CD4-positive, CD25-positive, alpha-beta regulatory T cell (primary cell): ENCODE measurements around the gene ME1. TPM values are rescaled to one million over a fixed set of nuclear protein-coding genes. Genes with fewer than 3 reads are reported as not detected.

Experiments
- ATAC-seq, 2 donors: fragments of 150-1000 bp; cut with Tn5 transposase; one replicate each; pipeline ENCODE4 v1.10.0; 2021; ENCODE audit warnings: low read depth in 2 of 2, moderate number of reproducible peaks in 2 of 2, moderate library complexity in 1 of 2
- DNase-seq, 3 donors: peaks; one replicate each; pipeline versions ENCODE4 v3.0.0 to v3.0.0-alpha.2; 2012 to 2022; ENCODE audit warnings: mixed read lengths in 1 of 3
- H3K27ac ChIP-seq: one replicate; pipeline ENCODE4 v1.7.0; 2013; ENCODE audit warnings: mild to moderate bottlenecking, low read length; ENCODE audit not compliant: insufficient read depth, poor library complexity, severe bottlenecking
- H3K27me3 ChIP-seq: one replicate; pipeline ENCODE4 v1.7.0; 2013; ENCODE audit warnings: low read length; ENCODE audit not compliant: control insufficient read depth, insufficient read depth
- H3K36me3 ChIP-seq: one replicate; pipeline ENCODE4 v1.7.0; 2013; ENCODE audit warnings: mild to moderate bottlenecking, low read length, moderate library complexity; ENCODE audit not compliant: control insufficient read depth, insufficient read depth
- H3K4me1 ChIP-seq: 2 replicates; pipeline ENCODE4 v1.7.0; 2013; ENCODE audit warnings: mild to moderate bottlenecking, low read length; ENCODE audit not compliant: insufficient read depth, control insufficient read depth, poor library complexity, severe bottlenecking
- H3K4me3 ChIP-seq: one replicate; pipeline ENCODE4 v1.7.0; 2013; ENCODE audit warnings: low read depth, mild to moderate bottlenecking, low read length, moderate library complexity
- H3K9me3 ChIP-seq, 2 experiments: 1 replicate in 1 of 2; 2 replicates in 1 of 2; pipeline ENCODE4 v1.7.0; 2013; ENCODE audit warnings: low read length in 2 of 2, mild to moderate bottlenecking in 1 of 2, moderate library complexity in 1 of 2; ENCODE audit not compliant: control insufficient read depth in 2 of 2
- H3K27ac Mint-ChIP-seq, 3 donors: one replicate each; pipeline ENCODE4 v1.8.0; 2020 to 2022; ENCODE audit warnings: mild to moderate bottlenecking in 3 of 3, mixed read lengths in 3 of 3, moderate library complexity in 2 of 3
- H3K27me3 Mint-ChIP-seq: one replicate; pipeline ENCODE4 v1.8.0; 2022; ENCODE audit warnings: mild to moderate bottlenecking, mixed read lengths
- H3K36me3 Mint-ChIP-seq: one replicate; pipeline ENCODE4 v1.8.0; 2020; ENCODE audit warnings: mixed read lengths
- H3K4me1 Mint-ChIP-seq, 4 donors: one replicate each; pipeline ENCODE4 v1.8.0; 2020 to 2022; ENCODE audit warnings: mixed read lengths in 4 of 4, mild to moderate bottlenecking in 1 of 4
- H3K4me3 Mint-ChIP-seq, 4 donors: one replicate each; pipeline ENCODE4 v1.8.0; 2020 to 2022; ENCODE audit warnings: mild to moderate bottlenecking in 4 of 4, mixed read lengths in 4 of 4, moderate library complexity in 3 of 4
- H3K9me3 Mint-ChIP-seq, 7 donors: one replicate each; pipeline ENCODE4 v1.8.0; 2020 to 2022; ENCODE audit warnings: mixed read lengths in 7 of 7, mild to moderate bottlenecking in 3 of 7, moderate library complexity in 2 of 7
- polyA plus RNA-seq, 4 donors: library from polyadenylated mRNA; unstranded; fragments of 300-500 nt; fragmentation: Illumina TruSeq; gene quantifications; one replicate each; pipeline ENCODE4 v1.2.3, GENCODE V29; 2021
- total RNA-seq: library from RNA; stranded (reverse); gene quantifications from one replicate; pipeline ENCODE4 v1.2.3, GENCODE V29; 2022

ME1 gene
- total and polyA plus RNA-seq, 5 donors from 2014 or later = not detected

DNA sequence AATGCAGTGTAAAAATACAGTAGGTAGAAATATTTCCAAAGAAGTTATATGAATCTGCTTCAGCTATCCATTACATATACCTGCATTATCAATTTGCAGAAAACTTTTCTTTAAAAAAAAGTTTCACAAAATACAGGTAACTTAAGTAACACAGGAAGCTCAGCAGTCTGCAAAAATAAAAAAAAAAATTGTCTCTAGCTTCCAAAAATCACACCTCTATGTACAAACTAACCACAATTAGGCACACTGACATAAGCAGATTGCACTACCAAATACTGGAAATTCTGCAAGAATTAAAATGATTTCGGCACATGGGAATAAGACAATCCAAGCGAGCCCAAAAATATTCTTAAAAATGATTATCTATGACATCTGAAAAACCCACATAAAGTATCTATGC, 41.2 kb downstream of the ME1 start:
- H3K4me3 Mint-ChIP-seq = no peak overlapping the region
- Histone ChIP-seq H3K9me3 (no peaks in the 10 kb centered on the region), H3K36me3 (no peaks in the 10 kb centered on the region), H3K4me3 (no peak overlapping the region), H3K27ac (no peak overlapping the region), H3K4me1 (no peaks in the 10 kb centered on the region), H3K27me3 (no peaks in the 10 kb centered on the region)
- no peaks in the 10 kb centered on the region for H3K36me3 Mint-ChIP-seq
- ATAC-seq (no peak), DNase-seq (no peak)
- H3K4me1 Mint-ChIP-seq = no peaks in the 10 kb centered on the region
- no peak overlapping the region for H3K27ac Mint-ChIP-seq
- H3K27me3 Mint-ChIP-seq = no peaks in the 10 kb centered on the region
- H3K9me3 Mint-ChIP-seq = peaks cover 0 to 2% (median 0%) of the 10 kb centered on the region in 7 donors

- no peak overlapping the region for H3K27ac Mint-ChIP-seq
These were observed 45.4 kb downstream of the ME1 start for GRCh38 chr6:83385473-83385872.

DNA sequence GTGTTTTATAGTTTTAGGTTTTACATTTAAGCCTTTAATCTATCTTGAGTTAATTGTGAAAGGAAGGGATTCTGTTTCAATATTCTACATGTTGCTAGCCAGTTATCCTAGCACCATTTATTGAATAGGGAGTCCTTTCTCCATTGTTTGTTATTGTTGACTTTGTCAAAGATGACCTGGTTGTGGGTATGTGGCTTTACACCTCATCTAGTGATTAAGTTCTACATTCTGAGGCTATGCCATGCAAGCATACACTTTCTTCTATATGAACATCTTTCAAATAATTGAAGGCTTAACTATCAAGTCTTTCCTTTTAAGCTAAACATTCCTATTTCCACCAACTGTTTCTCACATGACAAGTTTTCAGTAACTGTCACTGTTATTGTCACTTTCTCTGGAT, 46.1 kb downstream of the ME1 start:
- Histone ChIP-seq H3K9me3 (no peaks in the 10 kb centered on the region), H3K36me3 (no peaks in the 10 kb centered on the region), H3K4me1 (no peaks in the 10 kb centered on the region), H3K27ac (no peak overlapping the region), H3K27me3 (no peaks in the 10 kb centered on the region), H3K4me3 (no peak overlapping the region)
- Mint-ChIP-seq H3K4me1 (no peaks in the 10 kb centered on the region), H3K27ac (no peak overlapping the region), H3K4me3 (no peak overlapping the region), H3K9me3 (no peaks in the 10 kb centered on the region), H3K36me3 (no peaks in the 10 kb centered on the region), H3K27me3 (no peaks in the 10 kb centered on the region)
- no peak for ATAC-seq
- DNase-seq = no peak

More at GRCh38 chr6:83385473-83385872, 45.4 kb downstream of the ME1 start:
- H3K4me3 ChIP-seq = no peak overlapping the region
- Mint-ChIP-seq H3K4me1 (no peaks in the 10 kb centered on the region), H3K9me3 (no peaks in the 10 kb centered on the region), H3K27me3 (no peaks in the 10 kb centered on the region), H3K36me3 (no peaks in the 10 kb centered on the region), H3K4me3 (no peak overlapping the region)
- no peak for ATAC-seq
- H3K27me3 ChIP-seq = no peaks in the 10 kb centered on the region
- no peak overlapping the region for H3K27ac ChIP-seq
- no peaks in the 10 kb centered on the region for H3K4me1 ChIP-seq
- H3K9me3 ChIP-seq = no peaks in the 10 kb centered on the region
- no peaks in the 10 kb centered on the region for H3K36me3 ChIP-seq
- DNase-seq = no peak

GRCh38 chr6:83381949-83382348, 48.9 kb downstream of the ME1 start:
- Mint-ChIP-seq H3K27ac (no peak overlapping the region), H3K4me3 (no peak overlapping the region), H3K27me3 (no peaks in the 10 kb centered on the region), H3K36me3 (no peaks in the 10 kb centered on the region), H3K9me3 (no peaks in the 10 kb centered on the region), H3K4me1 (no peaks in the 10 kb centered on the region)
- Histone ChIP-seq H3K4me3 (no peak overlapping the region), H3K9me3 (no peaks in the 10 kb centered on the region), H3K36me3 (no peaks in the 10 kb centered on the region), H3K27me3 (no peaks in the 10 kb centered on the region), H3K27ac (no peak overlapping the region), H3K4me1 (no peaks in the 10 kb centered on the region)
- no peak for ATAC-seq
- DNase-seq = no peak

- no peak overlapping the region for H3K4me3 Mint-ChIP-seq
- Histone ChIP-seq H3K27me3 (no peaks in the 10 kb centered on the region), H3K27ac (no peak overlapping the region), H3K9me3 (no peaks in the 10 kb centered on the region), H3K4me3 (no peak overlapping the region), H3K36me3 (no peaks in the 10 kb centered on the region), H3K4me1 (no peaks in the 10 kb centered on the region)
- no peak for ATAC-seq
- no peaks in the 10 kb centered on the region for H3K36me3 Mint-ChIP-seq
- no peaks in the 10 kb centered on the region for H3K4me1 Mint-ChIP-seq
- H3K27ac Mint-ChIP-seq = no peak overlapping the region
- peaks cover 0 to 2% (median 0%) of the 10 kb centered on the region in 7 donors for H3K9me3 Mint-ChIP-seq
- H3K27me3 Mint-ChIP-seq = no peaks in the 10 kb centered on the region
- DNase-seq = no peak
These were observed 52.0 kb downstream of the ME1 start for GRCh38 chr6:83378621-83379388.

DNA sequence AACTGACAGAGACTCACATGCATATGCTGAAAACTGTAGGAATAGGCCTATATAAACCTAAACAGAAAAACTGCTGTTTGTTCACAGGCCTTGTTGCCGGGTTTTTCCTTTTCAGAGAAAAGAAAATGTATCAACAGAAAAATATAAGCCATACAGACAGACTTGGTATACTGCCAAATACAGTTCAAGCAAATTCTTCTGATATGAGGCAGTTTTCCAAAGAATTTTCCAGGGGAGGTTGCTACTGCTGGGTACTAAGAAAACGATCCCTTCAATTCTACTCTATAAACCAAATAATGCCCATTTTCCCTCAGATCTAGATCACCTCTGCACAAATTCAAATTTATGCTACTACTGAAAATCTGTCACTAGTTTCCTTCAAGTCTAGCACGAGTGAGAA, 59.4 kb downstream of the ME1 start:
- Histone ChIP-seq H3K9me3 (no peaks in the 10 kb centered on the region), H3K4me1 (no peaks in the 10 kb centered on the region), H3K4me3 (no peak overlapping the region), H3K27ac (no peak overlapping the region), H3K36me3 (no peaks in the 10 kb centered on the region), H3K27me3 (no peaks in the 10 kb centered on the region)
- H3K4me1 Mint-ChIP-seq = no peaks in the 10 kb centered on the region
- no peak overlapping the region for H3K27ac Mint-ChIP-seq
- no peak overlapping the region for H3K4me3 Mint-ChIP-seq
- H3K9me3 Mint-ChIP-seq = peaks cover 0 to 4% (median 0%) of the 10 kb centered on the region in 7 donors
- no peak for DNase-seq
- H3K27me3 Mint-ChIP-seq = no peaks in the 10 kb centered on the region
- no peak for ATAC-seq
- no peaks in the 10 kb centered on the region for H3K36me3 Mint-ChIP-seq

DNA sequence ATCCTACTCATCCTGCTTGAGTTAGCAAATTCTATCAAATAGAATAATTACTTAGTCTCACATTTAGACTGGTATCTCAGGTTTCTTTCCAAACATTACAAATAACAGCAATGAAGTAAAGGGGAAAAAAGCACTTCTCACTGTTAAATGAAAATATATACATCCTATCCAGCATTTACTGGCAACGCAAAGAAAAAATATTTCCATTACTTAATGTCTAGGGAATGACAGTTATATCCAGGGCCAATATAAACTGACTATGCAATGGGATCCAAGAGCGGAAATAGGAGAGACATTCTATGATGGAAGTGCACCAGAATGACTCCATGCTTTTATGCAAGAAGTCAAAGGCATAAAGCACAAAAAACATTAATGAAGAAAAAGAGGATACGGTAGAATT, 60.3 kb downstream of the ME1 start:
- H3K27me3 ChIP-seq = no peaks in the 10 kb centered on the region
- H3K36me3 Mint-ChIP-seq = no peaks in the 10 kb centered on the region
- H3K4me3 ChIP-seq = no peak overlapping the region
- no peaks in the 10 kb centered on the region for H3K36me3 ChIP-seq
- H3K27ac Mint-ChIP-seq = no peak overlapping the region
- no peaks in the 10 kb centered on the region for H3K4me1 ChIP-seq
- H3K27me3 Mint-ChIP-seq = no peaks in the 10 kb centered on the region
- H3K4me3 Mint-ChIP-seq = no peak overlapping the region
- H3K9me3 ChIP-seq = no peaks in the 10 kb centered on the region
- H3K4me1 Mint-ChIP-seq = no peaks in the 10 kb centered on the region
- H3K9me3 Mint-ChIP-seq = peaks cover 0 to 4% (median 0%) of the 10 kb centered on the region in 7 donors
- ATAC-seq = no peak
- H3K27ac ChIP-seq = no peak overlapping the region
- DNase-seq = no peak

GRCh38 chr6:83369692-83370091, 61.2 kb downstream of the ME1 start:
- Histone ChIP-seq H3K9me3 (no peaks in the 10 kb centered on the region), H3K27ac (no peak overlapping the region), H3K4me3 (no peak overlapping the region), H3K4me1 (no peaks in the 10 kb centered on the region), H3K27me3 (no peaks in the 10 kb centered on the region), H3K36me3 (no peaks in the 10 kb centered on the region)
- Mint-ChIP-seq H3K27ac (no peak overlapping the region), H3K27me3 (no peaks in the 10 kb centered on the region), H3K9me3 (peaks cover 0 to 4% (median under 1%) of the 10 kb centered on the region in 7 donors), H3K4me3 (no peak overlapping the region), H3K36me3 (no peaks in the 10 kb centered on the region), H3K4me1 (no peaks in the 10 kb centered on the region)
- DNase-seq (no peak), ATAC-seq (no peak)
